Measurements from ENCODE around the gene IGFL1.
"Not testable (repeated sequence)": the region's sequence is repeated elsewhere in the genome, so short reads cannot be mapped to it uniquely, and the experiment has no call there.

The IGFL1 gene

DNA sequence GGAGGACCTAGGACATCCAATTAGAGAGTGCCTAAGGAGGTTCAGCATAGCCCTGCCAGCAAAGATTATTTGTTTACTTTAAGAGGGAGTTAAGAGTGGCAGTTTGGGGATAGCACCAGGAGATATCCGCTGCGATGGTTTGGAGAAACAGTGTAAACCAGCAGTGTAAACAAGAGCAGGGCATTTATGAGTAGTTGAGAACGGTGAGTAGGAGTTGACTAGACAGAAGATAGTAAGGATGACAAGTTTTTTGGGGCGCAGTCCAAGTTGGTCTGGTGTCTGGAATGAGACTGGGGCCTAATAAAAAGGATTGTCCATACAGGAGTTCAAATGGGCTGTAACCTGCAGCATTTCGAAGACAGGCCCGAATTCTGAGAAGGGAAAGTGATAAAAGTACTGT is 44.4 kb downstream of the IGFL1 start:
- DNase-seq, result not testable (repeated sequence)

DNA sequence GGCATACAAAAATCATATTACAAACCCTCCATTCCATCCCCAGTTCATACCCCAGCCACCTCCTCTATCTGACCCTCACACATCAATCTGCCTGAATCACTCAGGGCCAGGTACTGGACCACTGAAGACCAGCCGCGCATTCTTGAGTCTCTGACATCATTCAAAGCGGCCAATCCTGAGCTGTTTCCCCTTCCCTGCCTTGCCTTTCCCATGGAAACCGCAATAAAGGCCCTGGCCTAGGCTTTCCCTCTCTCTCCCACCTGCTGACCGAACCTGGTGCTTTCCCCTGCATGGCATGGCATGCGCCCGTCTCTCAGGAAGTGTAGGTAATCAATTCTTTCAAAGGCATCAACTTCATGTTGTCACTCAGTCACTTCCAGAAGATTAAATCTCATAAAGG is 49.6 kb downstream of the IGFL1 start:
- DNase-seq, result no peak
